ENCODE data around the gene ARHGAP35.

ARHGAP35 gene

GRCh38 chr19:46860846-46861690 lies at the start of gene ARHGAP35:
TSS of gene ARHGAP35 (plus strand) at chr19:46860997. CDS start at chr19:46918676, 57,679 bp downstream.
- peak within 1 kb of the TSS; percentile 96 to 97 for H3K27ac ChIP-seq
- DNase-seq (ENCODE audit: low spot score): no peak
- peak within 1 kb of the TSS; percentile 82 for H3K4me3 ChIP-seq
- TF ChIP-seq CTCF (IDR thresholded peaks at IDR 0.05): no peak

- H3K27ac ChIP-seq: peak overlapping the region; percentile 88 to 91
- peak overlapping the region; percentile 20 for H3K4me3 ChIP-seq
- TF ChIP-seq CTCF (IDR thresholded peaks at IDR 0.05): no peak
- peak; percentile 85 for DNase-seq (ENCODE audit: low spot score)
Observed at GRCh38 chr19:46812977-46813838, 47.6 kb upstream of the ARHGAP35 start.

- peak overlapping the region; percentile 20 for H3K4me3 ChIP-seq
- peak overlapping the region; percentile 88 to 91 for H3K27ac ChIP-seq
- peak; percentile 92 for DNase-seq (ENCODE audit: low spot score)
- no peak for TF ChIP-seq CTCF (IDR thresholded peaks at IDR 0.05)
Observed at GRCh38 chr19:46813839-46814358, 46.9 kb upstream of the ARHGAP35 start.

- Histone ChIP-seq H3K27ac (no peak overlapping the region), H3K4me3 (no peak overlapping the region)
- TF ChIP-seq CTCF (IDR thresholded peaks at IDR 0.05): no peak
- no peak for DNase-seq (ENCODE audit: low spot score)
Observed at GRCh38 chr19:46815833-46816627, 44.8 kb upstream of the ARHGAP35 start.

GRCh38 chr19:46818812-46819211 lies 42.0 kb upstream of the ARHGAP35 start:
- no peak for TF ChIP-seq CTCF (IDR thresholded peaks at IDR 0.05)
- no peak for DNase-seq (ENCODE audit: low spot score)
- Histone ChIP-seq H3K27ac (no peak overlapping the region), H3K4me3 (no peak overlapping the region)

Measured in coronary artery (tissue), 2 donors.